Ovary (tissue), 9 donors: Measurements from ENCODE around the gene MAST2. TPM values are rescaled to one million over a fixed set of nuclear protein-coding genes. Genes with fewer than 3 reads are reported as not detected.
A peak's percentile ranks its signal among the peaks of the same experiment; 100 is the strongest.

ENCODE experiments used
- DNase-seq, 5 donors: peaks; one replicate each; pipeline ENCODE4 v3.0.0-alpha.2; 2019 to 2020
- H3K27ac ChIP-seq, 2 donors: fragments of 200-600 bp; one replicate each; pipeline versions ENCODE4 v1.5.1 to v1.8.0; 2019 to 2022
- H3K27me3 ChIP-seq: fragments of 200-600 bp; one replicate; pipeline ENCODE4 v1.8.0; 2022
- H3K36me3 ChIP-seq: fragments of 200-600 bp; sonication (generic); one replicate; pipeline ENCODE4 v1.5.1; 2019
- H3K4me1 ChIP-seq: one replicate; pipeline ENCODE4 v1.8.1; 2013; ENCODE audit warnings: mild to moderate bottlenecking, moderate library complexity; ENCODE audit not compliant: insufficient read depth
- H3K4me3 ChIP-seq: fragments of 200-600 bp; sonication (generic); one replicate; pipeline ENCODE4 v1.5.1; 2017
- H3K9me3 ChIP-seq, 2 donors: fragments of 200-600 bp in 1 of 2; sonication (generic) in 1 of 2; one replicate each; pipeline versions ENCODE4 v1.5.1 to v1.8.1; 2013 to 2019; ENCODE audit warnings: mild to moderate bottlenecking in 1 of 2, moderate library complexity in 1 of 2
- EP300 ChIP-seq: sonication (generic); formaldehyde crosslinking; IDR thresholded peaks from one replicate; pipeline ENCODE4 v1.6.1; 2017; ENCODE audit warnings: antibody characterized with exemption
- POLR2A ChIP-seq: fragments of 450-650 bp; IDR thresholded peaks from one replicate; pipeline ENCODE4 v1.6.1; 2017; ENCODE audit warnings: antibody characterized with exemption, mild to moderate bottlenecking, moderate library complexity
- WGBS, 3 donors: extraction: QIAGEN DNeasy Blood & Tissue Kit in 1 of 3; methylation state at CpG; one replicate each; pipeline versions ENCODE4 v1.1.5 to v1.1.7; 2013 to 2017; 5-methylcytosine and 5-hydroxymethylcytosine counted together
- intact Hi-C, 4 donors: fragments of 100-400 bp; cut with DNase I; formaldehyde crosslinking; loops; one replicate each; pipeline versions ENCODE4 v1.11.0 to v1.15.1; 2022 to 2023
- polyA plus RNA-seq, 2 donors: library from polyadenylated mRNA; stranded (reverse); fragments of 200-250 nt in 1 of 2; fragments of 350-450 nt in 1 of 2; fragmentation: Illumina TruSeq in 1 of 2; extraction: RNeasy Lipid Tissue Mini Kit (QIAGEN cat#74804) in 1 of 2; gene quantifications; one replicate each; pipeline ENCODE4 v1.2.3, GENCODE V29; 2013 to 2014
- total RNA-seq, 7 donors: library from RNA; depleted of rRNA in 2 of 7; stranded (reverse); fragments of >200 nt in 2 of 7; fragmentation: NEBNext Ultra II Directional in 3 of 7; extraction: Animal tissue kit (Norgen Biotek cat#: 25700) in 3 of 7; gene quantifications; one replicate each; pipeline versions ENCODE4 v1.1.0 to v1.2.4, GENCODE V29; 2016 to 2023
- TF ChIP-seq, protein P1 (sequence below), 3 donors: fragments of 450-650 bp in 2 of 3; fragments of 200-600 bp in 1 of 3; IDR thresholded peaks; one replicate each; pipeline versions ENCODE4 v1.5.1 to v1.8.0; 2016 to 2022; ENCODE audit warnings: antibody characterized with exemption in 3 of 3, mild to moderate bottlenecking in 1 of 3
- donor health status: DM: no; HTN: no; CAD: no; lungs with moderate emphysema.
- donor health status: DM: no; HTN: no; CAD: no.
- donor health status: Bipolar disorder and iron deficiency.
- donor health status: DM: yes; HTN: yes; CAD: no.
- donor health status: DM: no; HTN: no; CAD: no.
- donor health status: DM: yes; HTN: yes; CAD: no.

MAST2 gene
- total and polyA plus RNA-seq, 9 donors, result 22.6 to 50.4 (median 31.7) TPM

DNA sequence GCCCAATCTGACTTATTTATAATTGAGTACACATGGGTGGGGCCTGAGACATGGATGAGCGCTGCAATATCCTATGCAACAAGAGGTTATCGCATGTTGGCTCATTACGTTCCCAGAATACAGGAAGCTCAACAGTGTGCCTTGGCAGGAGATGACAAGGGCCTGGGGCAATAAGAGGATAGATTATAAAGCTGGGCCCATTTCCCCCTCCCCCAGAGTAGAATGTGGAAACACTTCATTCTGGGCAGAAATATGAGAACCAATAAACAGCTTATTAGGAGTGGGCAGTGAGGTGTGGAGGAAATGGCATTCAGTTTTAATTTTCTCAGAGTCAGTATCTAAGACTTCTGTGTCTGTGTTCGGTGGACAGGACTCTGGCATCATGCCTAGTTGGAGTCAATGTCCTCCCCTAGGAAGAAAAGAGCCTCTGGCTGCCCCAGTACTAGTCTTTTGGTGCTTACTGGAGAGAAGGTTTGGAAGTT, 236.2 kb downstream of the MAST2 start:
- 54 to 67% (median 66%) methylated on average over 4 of the region's 4 CpGs for WGBS, 3 donors
- no peak for DNase-seq
- no peaks in the 10 kb centered on the region for H3K9me3 ChIP-seq
- H3K27me3 ChIP-seq, result no peaks in the 10 kb centered on the region
- H3K27ac ChIP-seq, result no peak overlapping the region
- peaks cover 11% of the 10 kb centered on the region for H3K4me1 ChIP-seq
- H3K36me3 ChIP-seq, result no peaks in the 10 kb centered on the region
- intact Hi-C loops, result loop anchor here in 2 of 4 donors (5.0 kb wide), 2 partner anchors 138 to 143 kb away; partner anchors contain the start of genes P3R3URF (in 1 of the 2) and TSPAN1 (in 1 of the 2)
- no peak overlapping the region for H3K4me3 ChIP-seq
- TF ChIP-seq, protein P1, sequence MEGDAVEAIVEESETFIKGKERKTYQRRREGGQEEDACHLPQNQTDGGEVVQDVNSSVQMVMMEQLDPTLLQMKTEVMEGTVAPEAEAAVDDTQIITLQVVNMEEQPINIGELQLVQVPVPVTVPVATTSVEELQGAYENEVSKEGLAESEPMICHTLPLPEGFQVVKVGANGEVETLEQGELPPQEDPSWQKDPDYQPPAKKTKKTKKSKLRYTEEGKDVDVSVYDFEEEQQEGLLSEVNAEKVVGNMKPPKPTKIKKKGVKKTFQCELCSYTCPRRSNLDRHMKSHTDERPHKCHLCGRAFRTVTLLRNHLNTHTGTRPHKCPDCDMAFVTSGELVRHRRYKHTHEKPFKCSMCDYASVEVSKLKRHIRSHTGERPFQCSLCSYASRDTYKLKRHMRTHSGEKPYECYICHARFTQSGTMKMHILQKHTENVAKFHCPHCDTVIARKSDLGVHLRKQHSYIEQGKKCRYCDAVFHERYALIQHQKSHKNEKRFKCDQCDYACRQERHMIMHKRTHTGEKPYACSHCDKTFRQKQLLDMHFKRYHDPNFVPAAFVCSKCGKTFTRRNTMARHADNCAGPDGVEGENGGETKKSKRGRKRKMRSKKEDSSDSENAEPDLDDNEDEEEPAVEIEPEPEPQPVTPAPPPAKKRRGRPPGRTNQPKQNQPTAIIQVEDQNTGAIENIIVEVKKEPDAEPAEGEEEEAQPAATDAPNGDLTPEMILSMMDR (IDR thresholded peaks at IDR 0.05), result no peak
- no peak for TF ChIP-seq EP300
- no peak for TF ChIP-seq POLR2A

DNA sequence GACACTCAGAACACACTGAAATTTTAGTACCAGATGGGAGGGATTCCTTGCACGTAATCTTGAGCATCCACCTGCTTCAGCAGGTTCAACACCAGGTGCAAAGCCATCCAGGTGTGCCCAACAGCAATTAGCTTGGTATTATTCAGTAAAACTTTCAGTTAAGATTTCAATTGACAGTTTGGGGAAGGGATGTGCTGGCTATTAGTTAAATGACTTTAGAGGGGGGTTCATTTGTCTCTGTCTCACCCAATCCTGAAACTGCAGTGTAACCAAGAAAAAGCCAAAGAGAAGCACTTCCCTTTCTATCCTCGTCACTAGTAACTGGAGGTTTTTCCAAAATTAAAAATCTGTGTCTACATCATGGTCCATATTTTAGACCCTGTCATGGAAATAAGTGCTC, 238.1 kb downstream of the MAST2 start:
- Histone ChIP-seq H3K27me3 (no peaks in the 10 kb centered on the region), H3K36me3 (no peaks in the 10 kb centered on the region), H3K4me1 (peaks cover 11% of the 10 kb centered on the region), H3K27ac (peak overlapping the region in 1 of 2 donors; percentile 17), H3K4me3 (no peak overlapping the region), H3K9me3 (no peaks in the 10 kb centered on the region)
- DNase-seq, result no peak
- WGBS, 3 donors, result 83 to 89% (median 88%) methylated on average over 2 of the region's 2 CpGs
- TF ChIP-seq POLR2A (no peak), EP300 (no peak)
- TF ChIP-seq, protein P1 (IDR thresholded peaks at IDR 0.05), result no peak
- intact Hi-C loops, result no loop called here

DNA sequence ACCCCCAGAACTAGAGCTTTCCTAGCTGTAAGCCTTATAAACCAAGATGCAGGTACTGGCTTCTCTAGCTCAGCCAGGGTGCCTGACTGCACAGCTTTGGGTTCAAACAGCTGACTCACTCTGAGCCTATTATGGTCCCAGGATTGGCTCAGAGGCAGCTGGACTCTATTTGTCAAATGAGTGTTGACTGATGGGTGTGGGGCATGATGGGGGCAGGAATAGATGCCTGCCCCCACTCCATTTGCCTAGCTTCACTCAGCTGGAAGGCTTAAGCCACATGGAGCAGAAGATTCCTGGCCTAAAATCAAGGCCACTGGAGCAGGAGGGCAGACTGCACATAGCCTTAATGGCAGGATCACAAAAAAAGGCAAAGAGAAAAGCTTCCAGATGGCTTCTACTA, 238.6 kb downstream of the MAST2 start:
- Histone ChIP-seq H3K27me3 (no peaks in the 10 kb centered on the region), H3K27ac (peak overlapping the region in 1 of 2 donors; percentile 17), H3K9me3 (no peaks in the 10 kb centered on the region), H3K36me3 (no peaks in the 10 kb centered on the region), H3K4me1 (peaks cover 11% of the 10 kb centered on the region), H3K4me3 (no peak overlapping the region)
- intact Hi-C loops, result no loop called here
- TF ChIP-seq POLR2A (no peak), EP300 (no peak)
- TF ChIP-seq, protein P1 (IDR thresholded peaks at IDR 0.05), result no peak
- peak in 1 of 5 donors; percentile 32 for DNase-seq

DNA sequence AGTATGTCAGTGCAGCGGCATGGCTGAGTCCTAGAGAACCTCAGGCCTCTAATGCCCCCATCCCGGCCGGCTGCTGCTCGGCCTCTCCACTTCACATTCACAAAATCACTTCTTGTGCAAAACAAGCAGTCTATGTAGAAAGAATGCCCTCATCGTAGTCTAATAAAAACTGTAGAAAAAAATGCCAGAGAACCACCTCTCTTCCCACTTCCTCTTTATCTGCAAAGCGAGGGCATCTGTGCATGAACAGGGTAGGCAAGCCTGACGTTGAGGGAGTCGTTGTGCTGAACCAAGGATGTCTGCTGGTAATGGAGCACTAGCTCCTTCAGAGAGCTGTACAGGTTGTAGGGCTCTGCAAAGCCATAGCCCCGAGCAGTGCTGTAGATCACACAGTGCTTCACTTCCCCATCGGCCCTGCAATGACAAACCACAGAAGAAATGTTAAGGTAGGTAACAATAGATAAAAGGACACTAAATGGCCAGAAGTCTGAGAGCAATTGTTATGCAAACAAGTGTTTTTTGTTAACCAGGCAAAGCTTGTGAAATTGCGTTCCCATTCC, 240.1 kb downstream of the MAST2 start:
- H3K4me1 ChIP-seq, result peaks cover 11% of the 10 kb centered on the region
- H3K9me3 ChIP-seq, result no peaks in the 10 kb centered on the region
- WGBS, 3 donors, result 35 to 53% (median 44%) methylated on average over 11 of the region's 11 CpGs
- H3K4me3 ChIP-seq, result no peak overlapping the region
- peak overlapping the region in 1 of 2 donors; percentile 4 for H3K27ac ChIP-seq
- intact Hi-C loops, result no loop called here
- H3K27me3 ChIP-seq, result no peaks in the 10 kb centered on the region
- TF ChIP-seq, protein P1 (IDR thresholded peaks at IDR 0.05), result no peak
- TF ChIP-seq POLR2A, result no peak
- no peak for TF ChIP-seq EP300
- H3K36me3 ChIP-seq, result no peaks in the 10 kb centered on the region
- DNase-seq, result no peak
